Measurements from ENCODE around the gene CRB1.

Gene CRB1

DNA sequence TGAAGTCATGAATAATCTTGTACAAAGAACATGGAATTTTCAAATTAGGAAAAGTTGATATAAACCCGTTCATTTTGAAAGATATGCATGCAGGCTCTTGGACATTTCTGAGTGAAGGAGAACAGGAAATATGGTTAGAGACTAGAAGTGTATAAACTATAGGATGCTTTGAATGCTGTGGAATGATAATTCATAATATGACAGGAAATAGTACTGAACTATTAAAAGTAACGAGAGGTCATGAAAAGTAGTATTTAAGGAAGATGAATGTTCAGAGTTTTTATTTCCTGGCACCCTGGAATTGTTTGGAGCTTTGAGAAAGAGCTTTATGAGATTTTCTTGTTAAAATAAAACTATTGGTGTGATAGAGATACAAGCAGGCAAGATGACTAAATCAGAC lies 18.7 kb upstream of the CRB1 start:
- Histone ChIP-seq H3K4me1 (ENCODE audit: insufficient read depth, low read length, severe bottlenecking) (no peaks in the 10 kb centered on the region), H3K9me3 (ENCODE audit: low read length) (no peaks in the 10 kb centered on the region), H3K27me3 (ENCODE audit: insufficient read depth, low read length) (no peaks in the 10 kb centered on the region), H3K79me2 (ENCODE audit: insufficient read depth, low read length) (no peaks in the 10 kb centered on the region), H3K36me3 (ENCODE audit: insufficient read depth, low read length) (no peaks in the 10 kb centered on the region), H2AFZ (ENCODE audit: low read length) (no peak overlapping the region), H3K4me3 (ENCODE audit: low read depth, low read length, poor library complexity, severe bottlenecking) (no peak overlapping the region), H3K9me2 (ENCODE audit: low read depth, low read length) (no peaks in the 10 kb centered on the region), H3F3A (ENCODE audit: insufficient read depth, low read length) (no peaks in the 10 kb centered on the region), H3K4me2 (ENCODE audit: low read length) (no peak overlapping the region), H3K27ac (ENCODE audit: low read depth, low read length, poor library complexity, severe bottlenecking) (no peak overlapping the region), H3K9ac (ENCODE audit: low read length) (no peak overlapping the region), H4K20me1 (ENCODE audit: insufficient read depth, low read length) (no peaks in the 10 kb centered on the region)
- TF ChIP-seq EZH2 (IDR thresholded peaks at IDR 0.05; ENCODE audit: borderline replicate concordance, low read length): no peak
- TF ChIP-seq, protein P1, sequence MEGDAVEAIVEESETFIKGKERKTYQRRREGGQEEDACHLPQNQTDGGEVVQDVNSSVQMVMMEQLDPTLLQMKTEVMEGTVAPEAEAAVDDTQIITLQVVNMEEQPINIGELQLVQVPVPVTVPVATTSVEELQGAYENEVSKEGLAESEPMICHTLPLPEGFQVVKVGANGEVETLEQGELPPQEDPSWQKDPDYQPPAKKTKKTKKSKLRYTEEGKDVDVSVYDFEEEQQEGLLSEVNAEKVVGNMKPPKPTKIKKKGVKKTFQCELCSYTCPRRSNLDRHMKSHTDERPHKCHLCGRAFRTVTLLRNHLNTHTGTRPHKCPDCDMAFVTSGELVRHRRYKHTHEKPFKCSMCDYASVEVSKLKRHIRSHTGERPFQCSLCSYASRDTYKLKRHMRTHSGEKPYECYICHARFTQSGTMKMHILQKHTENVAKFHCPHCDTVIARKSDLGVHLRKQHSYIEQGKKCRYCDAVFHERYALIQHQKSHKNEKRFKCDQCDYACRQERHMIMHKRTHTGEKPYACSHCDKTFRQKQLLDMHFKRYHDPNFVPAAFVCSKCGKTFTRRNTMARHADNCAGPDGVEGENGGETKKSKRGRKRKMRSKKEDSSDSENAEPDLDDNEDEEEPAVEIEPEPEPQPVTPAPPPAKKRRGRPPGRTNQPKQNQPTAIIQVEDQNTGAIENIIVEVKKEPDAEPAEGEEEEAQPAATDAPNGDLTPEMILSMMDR (IDR thresholded peaks at IDR 0.05; ENCODE audit: low read length): no peak

DNA sequence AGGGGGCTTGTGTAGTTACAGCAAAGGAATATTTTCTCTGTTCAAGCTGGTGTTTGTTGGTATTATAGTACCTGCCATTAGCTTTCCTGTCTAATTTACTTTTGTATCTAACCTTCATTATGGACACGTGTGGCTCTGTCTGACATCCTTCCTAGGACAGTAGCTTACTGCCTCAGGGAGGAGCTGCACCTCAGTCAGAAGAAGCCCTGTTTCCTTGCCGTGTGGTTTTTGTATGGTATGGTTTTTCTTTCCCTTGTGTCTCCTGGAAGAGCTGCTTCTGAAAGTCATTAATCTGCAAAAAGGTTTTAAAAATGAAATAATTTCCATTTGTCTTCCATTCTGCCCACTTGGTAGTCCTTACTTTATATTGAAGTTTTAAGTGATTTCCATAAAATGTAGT lies 17.4 kb upstream of the CRB1 start:
- Histone ChIP-seq H4K20me1 (ENCODE audit: insufficient read depth, low read length) (no peaks in the 10 kb centered on the region), H3K4me3 (ENCODE audit: low read depth, low read length, poor library complexity, severe bottlenecking) (no peak overlapping the region), H3K4me2 (ENCODE audit: low read length) (no peak overlapping the region), H3F3A (ENCODE audit: insufficient read depth, low read length) (no peaks in the 10 kb centered on the region), H3K4me1 (ENCODE audit: insufficient read depth, low read length, severe bottlenecking) (no peaks in the 10 kb centered on the region), H3K9me2 (ENCODE audit: low read depth, low read length) (no peaks in the 10 kb centered on the region), H3K9ac (ENCODE audit: low read length) (no peak overlapping the region), H3K27me3 (ENCODE audit: insufficient read depth, low read length) (no peaks in the 10 kb centered on the region), H3K36me3 (ENCODE audit: insufficient read depth, low read length) (no peaks in the 10 kb centered on the region), H3K27ac (ENCODE audit: low read depth, low read length, poor library complexity, severe bottlenecking) (no peak overlapping the region), H3K9me3 (ENCODE audit: low read length) (no peaks in the 10 kb centered on the region), H2AFZ (ENCODE audit: low read length) (no peak overlapping the region), H3K79me2 (ENCODE audit: insufficient read depth, low read length) (no peaks in the 10 kb centered on the region)
- no peak for TF ChIP-seq EZH2 (IDR thresholded peaks at IDR 0.05; ENCODE audit: borderline replicate concordance, low read length)
- TF ChIP-seq, protein P1 (IDR thresholded peaks at IDR 0.05; ENCODE audit: low read length): no peak

DNA sequence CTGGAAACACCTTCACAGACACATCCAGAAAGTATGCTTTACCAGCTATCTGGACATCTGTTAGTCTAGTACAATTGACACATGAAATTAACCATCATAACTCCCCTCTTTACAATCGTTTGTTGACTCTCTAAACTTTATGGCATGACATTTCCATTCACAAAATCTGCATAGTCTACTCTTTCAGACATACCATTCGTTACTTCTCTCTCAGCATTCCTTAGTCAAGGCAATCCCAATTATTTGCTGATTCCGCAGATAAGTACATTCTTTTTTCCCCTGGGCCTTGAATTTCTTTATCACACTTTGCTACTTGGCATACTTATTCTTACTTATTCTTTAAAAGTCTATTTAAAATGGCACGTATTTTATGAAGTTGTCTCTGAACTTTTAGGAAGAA lies 15.1 kb upstream of the CRB1 start:
- H3F3A ChIP-seq (ENCODE audit: insufficient read depth, low read length): no peaks in the 10 kb centered on the region
- no peak overlapping the region for H3K4me2 ChIP-seq (ENCODE audit: low read length)
- H3K9me2 ChIP-seq (ENCODE audit: low read depth, low read length): no peaks in the 10 kb centered on the region
- no peaks in the 10 kb centered on the region for H3K79me2 ChIP-seq (ENCODE audit: insufficient read depth, low read length)
- H3K9ac ChIP-seq (ENCODE audit: low read length): no peak overlapping the region
- H3K4me3 ChIP-seq (ENCODE audit: low read depth, low read length, poor library complexity, severe bottlenecking): no peak overlapping the region
- H2AFZ ChIP-seq (ENCODE audit: low read length): no peak overlapping the region
- no peaks in the 10 kb centered on the region for H3K36me3 ChIP-seq (ENCODE audit: insufficient read depth, low read length)
- H3K27me3 ChIP-seq (ENCODE audit: insufficient read depth, low read length): no peaks in the 10 kb centered on the region
- no peak for TF ChIP-seq EZH2 (IDR thresholded peaks at IDR 0.05; ENCODE audit: borderline replicate concordance, low read length)
- no peaks in the 10 kb centered on the region for H3K4me1 ChIP-seq (ENCODE audit: insufficient read depth, low read length, severe bottlenecking)
- H3K27ac ChIP-seq (ENCODE audit: low read depth, low read length, poor library complexity, severe bottlenecking): no peak overlapping the region
- no peaks in the 10 kb centered on the region for H3K9me3 ChIP-seq (ENCODE audit: low read length)
- no peaks in the 10 kb centered on the region for H4K20me1 ChIP-seq (ENCODE audit: insufficient read depth, low read length)

DNA sequence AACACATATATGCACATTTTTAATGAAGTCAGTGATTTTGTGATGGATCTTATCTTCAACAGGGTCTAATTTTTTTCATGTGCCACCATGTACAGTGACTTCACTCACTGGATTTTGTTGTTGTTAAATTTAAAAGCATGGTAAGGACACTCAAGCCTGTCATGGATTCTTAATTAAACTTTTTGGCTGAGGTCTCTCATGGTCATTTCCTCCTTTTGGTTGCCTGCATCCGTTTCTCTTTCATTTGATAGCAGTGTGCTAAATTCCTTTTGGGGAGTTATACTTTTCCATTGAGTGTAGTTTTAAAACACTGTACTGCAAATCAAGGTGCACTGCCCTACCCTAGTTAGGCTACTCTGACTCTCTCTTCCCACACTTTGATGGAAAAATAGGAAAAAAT lies 13.2 kb upstream of the CRB1 start:
- Histone ChIP-seq H3K27ac (ENCODE audit: low read depth, low read length, poor library complexity, severe bottlenecking) (no peak overlapping the region), H3K4me1 (ENCODE audit: insufficient read depth, low read length, severe bottlenecking) (no peaks in the 10 kb centered on the region), H3K9me3 (ENCODE audit: low read length) (no peaks in the 10 kb centered on the region)

More for the DNA sequence above, 13.2 kb upstream of the CRB1 start:
- H3K9me2 ChIP-seq (ENCODE audit: low read depth, low read length): no peaks in the 10 kb centered on the region
- H3K4me2 ChIP-seq (ENCODE audit: low read length): no peak overlapping the region
- H3K36me3 ChIP-seq (ENCODE audit: insufficient read depth, low read length): no peaks in the 10 kb centered on the region
- no peaks in the 10 kb centered on the region for H3K27me3 ChIP-seq (ENCODE audit: insufficient read depth, low read length)
- H2AFZ ChIP-seq (ENCODE audit: low read length): no peak overlapping the region
- no peaks in the 10 kb centered on the region for H3F3A ChIP-seq (ENCODE audit: insufficient read depth, low read length)
- no peak overlapping the region for H3K4me3 ChIP-seq (ENCODE audit: low read depth, low read length, poor library complexity, severe bottlenecking)
- no peak overlapping the region for H3K9ac ChIP-seq (ENCODE audit: low read length)
- TF ChIP-seq, protein P1 (IDR thresholded peaks at IDR 0.05; ENCODE audit: low read length): no peak
- TF ChIP-seq EZH2 (IDR thresholded peaks at IDR 0.05; ENCODE audit: borderline replicate concordance, low read length): no peak
- no peaks in the 10 kb centered on the region for H3K79me2 ChIP-seq (ENCODE audit: insufficient read depth, low read length)
- H4K20me1 ChIP-seq (ENCODE audit: insufficient read depth, low read length): no peaks in the 10 kb centered on the region

Measured in OCI-LY1 (cell line).